CD14-positive monocyte (primary cell): Measurements from ENCODE around the gene SDK1. TPM values are rescaled to one million over a fixed set of nuclear protein-coding genes. Genes with fewer than 3 reads are reported as not detected.

ENCODE experiments used
- DNase-seq, 3 donors: peaks; one replicate each; pipeline ENCODE4 v3.0.0-alpha.2; 2011 to 2022
- H2AFZ ChIP-seq: 2 replicates; pipeline ENCODE4 v1.6.0; 2012; ENCODE audit warnings: mild to moderate bottlenecking, low read depth, low read length, inconsistent platforms; ENCODE audit not compliant: insufficient read depth, poor library complexity, severe bottlenecking
- H3K27ac ChIP-seq, 2 donors: 1 replicate in 1 of 2; 2 replicates in 1 of 2; pipeline ENCODE4 v1.5.1; 2012 to 2013; ENCODE audit warnings: low read length in 2 of 2, control low read depth in 1 of 2, inconsistent platforms in 1 of 2, low read depth in 1 of 2, mild to moderate bottlenecking in 1 of 2
- H3K27me3 ChIP-seq, 2 donors: one replicate each; pipeline versions ENCODE4 v1.6.0 to v1.6.1; 2011 to 2013; ENCODE audit warnings: low read length in 2 of 2; ENCODE audit not compliant: control insufficient read depth in 2 of 2, insufficient read depth in 2 of 2
- H3K36me3 ChIP-seq, 2 donors: replicated peaks in 1 of 2; 1 replicate in 1 of 2; 2 replicates in 1 of 2; pipeline versions ENCODE4 v1.5.1 to v1.6.1; 2012 to 2013; ENCODE audit warnings: low read length in 2 of 2, control low read depth in 1 of 2, inconsistent platforms in 1 of 2, mild to moderate bottlenecking in 1 of 2; ENCODE audit not compliant: insufficient read depth in 2 of 2, control insufficient read depth in 1 of 2
- H3K4me1 ChIP-seq, 2 donors: 1 replicate in 1 of 2; 2 replicates in 1 of 2; pipeline versions ENCODE4 v1.5.1 to v1.6.1; 2012 to 2013; ENCODE audit warnings: low read length in 2 of 2, control low read depth in 1 of 2, inconsistent platforms in 1 of 2, mild to moderate bottlenecking in 1 of 2, moderate library complexity in 1 of 2; ENCODE audit not compliant: insufficient read depth in 2 of 2, control insufficient read depth in 1 of 2
- H3K4me2 ChIP-seq: replicated peaks from 2 replicates; pipeline ENCODE3; 2012; ENCODE audit warnings: low read length, moderate library complexity, mild to moderate bottlenecking; ENCODE audit not compliant: poor library complexity, severe bottlenecking; ENCODE audit errors: extremely low read depth
- H3K4me3 ChIP-seq, 3 experiments: fragments of 200-600 bp in 1 of 3; sonication (generic) in 1 of 3; replicated peaks in 1 of 3; 1 replicate in 2 of 3; 2 replicates in 1 of 3; pipeline ENCODE4 v1.5.1; 2011 to 2013; ENCODE audit warnings: low read length in 3 of 3, mild to moderate bottlenecking in 3 of 3, control low read depth in 2 of 3, low read depth in 2 of 3, inconsistent platforms in 1 of 3, moderate library complexity in 1 of 3
- H3K79me2 ChIP-seq: 2 replicates; pipeline ENCODE4 v1.6.0; 2012; ENCODE audit warnings: mild to moderate bottlenecking, control low read depth, inconsistent platforms, low read length, moderate library complexity; ENCODE audit not compliant: insufficient read depth
- H3K9ac ChIP-seq: 2 replicates; pipeline ENCODE4 v1.6.0; 2017; ENCODE audit warnings: low read length, mild to moderate bottlenecking; ENCODE audit not compliant: insufficient read depth, poor library complexity, severe bottlenecking
- H3K9me3 ChIP-seq, 2 donors: replicated peaks in 1 of 2; 1 replicate in 1 of 2; 2 replicates in 1 of 2; pipeline versions ENCODE4 v1.5.1 to v1.6.1; 2012 to 2013; ENCODE audit warnings: low read length in 2 of 2, control low read depth in 1 of 2; ENCODE audit not compliant: control insufficient read depth in 1 of 2, insufficient read depth in 1 of 2
- H4K20me1 ChIP-seq: 2 replicates; pipeline ENCODE4 v1.6.0; 2012; ENCODE audit warnings: mild to moderate bottlenecking, low read length, control low read depth, moderate library complexity; ENCODE audit not compliant: insufficient read depth
- H3K27ac Mint-ChIP-seq, 7 donors: one replicate each; pipeline ENCODE4 v1.8.0; 2020; ENCODE audit warnings: mild to moderate bottlenecking in 7 of 7, mixed read lengths in 7 of 7, moderate library complexity in 6 of 7, inconsistent platforms in 2 of 7
- H3K27me3 Mint-ChIP-seq, 3 donors: one replicate each; pipeline ENCODE4 v1.8.0; 2021 to 2022; ENCODE audit warnings: low read depth in 3 of 3, mild to moderate bottlenecking in 3 of 3, mixed read lengths in 3 of 3, moderate library complexity in 3 of 3, inconsistent platforms in 1 of 3
- H3K36me3 Mint-ChIP-seq, 2 donors: one replicate each; pipeline ENCODE4 v1.8.0; 2020; ENCODE audit warnings: mixed read lengths in 2 of 2, inconsistent platforms in 1 of 2, mild to moderate bottlenecking in 1 of 2
- H3K4me1 Mint-ChIP-seq: one replicate; pipeline ENCODE4 v1.8.0; 2020; ENCODE audit warnings: mild to moderate bottlenecking, mixed read lengths
- H3K4me3 Mint-ChIP-seq, 2 donors: one replicate each; pipeline ENCODE4 v1.8.0; 2020; ENCODE audit warnings: mild to moderate bottlenecking in 2 of 2, mixed read lengths in 2 of 2, moderate library complexity in 1 of 2
- H3K9me3 Mint-ChIP-seq, 7 donors: one replicate each; pipeline ENCODE4 v1.8.0; 2020 to 2022; ENCODE audit warnings: mixed read lengths in 7 of 7, mild to moderate bottlenecking in 6 of 7, moderate library complexity in 6 of 7, inconsistent platforms in 2 of 7
- WGBS: methylation state at CpG from one replicate; pipeline ENCODE4 v1.1.5; 2013; ENCODE audit warnings: missing lambda C conversion rate; ENCODE audit not compliant: insufficient coverage; 5-methylcytosine and 5-hydroxymethylcytosine counted together
- intact Hi-C, 2 donors: fragments of 100-400 bp; cut with micrococcal nuclease; formaldehyde crosslinking; loops; one replicate each; pipeline versions ENCODE4 v1.15.0 to v1.15.1; 2023
- polyA plus RNA-seq, 3 donors: library from polyadenylated mRNA; depleted of rRNA in 1 of 3; unstranded in 2 of 3; stranded (reverse) in 1 of 3; fragments of 300-500 nt in 2 of 3; fragments of >200 nt in 1 of 3; fragmentation: Illumina TruSeq in 2 of 3; gene quantifications; 1 replicate in 2 of 3; 2 replicates in 1 of 3; pipeline ENCODE4 v1.2.3, GENCODE V29; 2012 to 2021
- TF ChIP-seq, protein P1 (sequence below): fragments of 200-600 bp; IDR thresholded peaks from one replicate; pipeline ENCODE4 v1.8.0; 2022; ENCODE audit warnings: antibody characterized with exemption, mild to moderate bottlenecking

The SDK1 gene
- polyA plus RNA-seq, 3 donors = 0.01 TPM; not detected in 2

DNA sequence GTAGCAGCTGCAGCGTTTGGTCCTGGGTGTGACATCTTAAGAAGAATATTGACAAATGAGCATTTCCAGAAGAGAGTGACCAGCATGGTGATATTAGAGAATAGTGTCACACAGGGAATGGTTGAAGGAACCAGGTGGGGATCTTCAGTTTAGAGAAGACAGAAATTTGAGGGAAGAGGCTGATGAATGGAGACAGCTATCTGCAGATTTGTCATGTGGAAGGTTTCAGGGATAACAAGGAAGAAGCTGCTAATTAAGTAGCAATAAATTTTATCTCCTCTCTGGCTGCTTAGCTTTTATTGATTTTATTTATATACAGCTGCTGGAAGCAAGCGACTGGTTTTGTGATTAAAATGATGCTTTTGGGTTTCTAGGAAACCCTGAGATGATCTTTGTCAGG, 26.0 kb downstream of the SDK1 start:
- Mint-ChIP-seq H3K4me1 (no peaks in the 10 kb centered on the region), H3K36me3 (no peaks in the 10 kb centered on the region)
- WGBS = 89% methylated on average over 1 of the region's 2 CpGs

DNA sequence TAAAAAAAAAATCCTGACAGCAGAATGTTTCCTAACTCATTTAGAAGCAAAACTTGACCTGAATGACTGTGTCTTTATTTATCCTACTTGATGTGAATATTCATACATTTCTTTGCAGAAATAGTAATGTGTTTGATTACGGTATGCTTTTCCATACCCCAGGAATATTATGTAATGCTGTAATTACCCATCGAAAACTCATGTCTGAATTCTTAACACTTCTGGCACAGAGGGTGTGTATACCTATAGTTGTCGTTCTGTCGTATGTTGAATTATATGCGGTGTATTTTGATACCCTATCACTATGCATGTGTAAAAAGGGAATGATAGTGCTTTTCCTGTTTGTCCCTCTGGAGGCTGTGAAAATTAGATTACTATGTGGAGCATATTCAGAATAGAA, 26.6 kb downstream of the SDK1 start:
- Histone ChIP-seq H3K9ac (no peak overlapping the region), H3K36me3 (no peaks in the 10 kb centered on the region), H2AFZ (no peak overlapping the region), H3K27ac (no peak overlapping the region), H3K4me2 (no peak overlapping the region), H3K9me3 (no peaks in the 10 kb centered on the region), H3K4me3 (no peak overlapping the region), H3K27me3 (no peaks in the 10 kb centered on the region), H3K4me1 (no peaks in the 10 kb centered on the region), H4K20me1 (no peaks in the 10 kb centered on the region), H3K79me2 (no peaks in the 10 kb centered on the region)
- whole genome bisulfite sequencing = 94% methylated on average over 3 of the region's 5 CpGs
- Mint-ChIP-seq H3K27me3 (peaks cover 0 to 11% (median 6%) of the 10 kb centered on the region in 3 donors), H3K9me3 (peaks cover 0 to 5% (median 2%) of the 10 kb centered on the region in 7 donors), H3K36me3 (no peaks in the 10 kb centered on the region), H3K4me1 (no peaks in the 10 kb centered on the region), H3K4me3 (no peak overlapping the region), H3K27ac (no peak overlapping the region)
- intact Hi-C loops = no loop called here
- TF ChIP-seq, protein P1, sequence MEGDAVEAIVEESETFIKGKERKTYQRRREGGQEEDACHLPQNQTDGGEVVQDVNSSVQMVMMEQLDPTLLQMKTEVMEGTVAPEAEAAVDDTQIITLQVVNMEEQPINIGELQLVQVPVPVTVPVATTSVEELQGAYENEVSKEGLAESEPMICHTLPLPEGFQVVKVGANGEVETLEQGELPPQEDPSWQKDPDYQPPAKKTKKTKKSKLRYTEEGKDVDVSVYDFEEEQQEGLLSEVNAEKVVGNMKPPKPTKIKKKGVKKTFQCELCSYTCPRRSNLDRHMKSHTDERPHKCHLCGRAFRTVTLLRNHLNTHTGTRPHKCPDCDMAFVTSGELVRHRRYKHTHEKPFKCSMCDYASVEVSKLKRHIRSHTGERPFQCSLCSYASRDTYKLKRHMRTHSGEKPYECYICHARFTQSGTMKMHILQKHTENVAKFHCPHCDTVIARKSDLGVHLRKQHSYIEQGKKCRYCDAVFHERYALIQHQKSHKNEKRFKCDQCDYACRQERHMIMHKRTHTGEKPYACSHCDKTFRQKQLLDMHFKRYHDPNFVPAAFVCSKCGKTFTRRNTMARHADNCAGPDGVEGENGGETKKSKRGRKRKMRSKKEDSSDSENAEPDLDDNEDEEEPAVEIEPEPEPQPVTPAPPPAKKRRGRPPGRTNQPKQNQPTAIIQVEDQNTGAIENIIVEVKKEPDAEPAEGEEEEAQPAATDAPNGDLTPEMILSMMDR = no peak
- DNase-seq = no peak

More for the DNA sequence above, 26.0 kb downstream of the SDK1 start:
- DNase-seq = no peak
- Histone ChIP-seq H3K4me3 (no peak overlapping the region), H3K79me2 (no peaks in the 10 kb centered on the region), H3K9ac (no peak overlapping the region), H3K4me2 (no peak overlapping the region), H3K9me3 (no peaks in the 10 kb centered on the region), H3K27ac (no peak overlapping the region), H3K4me1 (no peaks in the 10 kb centered on the region), H3K36me3 (no peaks in the 10 kb centered on the region), H2AFZ (no peak overlapping the region), H4K20me1 (no peaks in the 10 kb centered on the region), H3K27me3 (no peaks in the 10 kb centered on the region)
- TF ChIP-seq, protein P1 = no peak
- Mint-ChIP-seq H3K27ac (no peak overlapping the region), H3K4me3 (no peak overlapping the region), H3K9me3 (peaks cover 0 to 5% (median 3%) of the 10 kb centered on the region in 7 donors), H3K27me3 (peaks cover 0 to 12% (median 6%) of the 10 kb centered on the region in 3 donors)
- intact Hi-C loops = no loop called here
